ENCODE results near the gene ADAMTS15.
A peak's percentile ranks its signal among the peaks of the same experiment; 100 is the strongest.

ADAMTS15 gene

GRCh38 chr11:130452940-130453339 lies 4.5 kb downstream of the ADAMTS15 start:
- H3K36me3 ChIP-seq (ENCODE audit: control insufficient read depth in 2 of 2, insufficient read depth in 1 of 2, low read length in 2 of 2), result no peaks in the 10 kb centered on the region; a peak in 1 of 3 replicates
- CTCF ChIA-PET, result interaction anchor here (0.8 kb wide), 1 partner anchor 18 kb away, joined by 3 read pairs; no protein-coding TSS in a partner anchor
- H3K4me1 ChIP-seq (ENCODE audit: control insufficient read depth, insufficient read depth, low read length), result no peaks in the 10 kb centered on the region
- TF ChIP-seq ZSCAN18 (tag by site-specific recombination; IDR thresholded peaks at IDR 0.05) (no peak), ZNF600 (tag by site-specific recombination; IDR thresholded peaks at IDR 0.05) (0 out of 2 replicates have a peak, but pooled peaks have one; percentile 19)
- no peak overlapping the region for H3K27ac ChIP-seq (ENCODE audit: extremely low read depth, low read depth, low read length)
- POLR2A ChIA-PET, result interaction anchor here (0.5 kb wide), 1 partner anchor 200 kb away, joined by 3 read pairs; no protein-coding TSS in a partner anchor
- no peak overlapping the region for H3K4me3 ChIP-seq (ENCODE audit: low read depth, low read length)
- H3K9me3 ChIP-seq (ENCODE audit: control insufficient read depth, insufficient read depth, low read depth, low read length), result no peaks in the 10 kb centered on the region

- no peak overlapping the region for H3K4me3 ChIP-seq (ENCODE audit: low read depth, low read length)
- H3K36me3 ChIP-seq (ENCODE audit: control insufficient read depth in 2 of 2, insufficient read depth in 1 of 2, low read length in 2 of 2), result no peaks in the 10 kb centered on the region; a peak in 1 of 3 replicates
- H3K27ac ChIP-seq (ENCODE audit: extremely low read depth, low read depth, low read length), result no peak overlapping the region
- ChIA-PET CTCF (interaction anchor here (0.7 to 0.8 kb wide), 2 partner anchors 77 to 374 kb away, joined by 3 read pairs; no protein-coding TSS in a partner anchor), POLR2A (interaction anchor here (0.6 kb wide), 1 partner anchor 18 kb away, joined by 3 read pairs; no protein-coding TSS in a partner anchor)
- H3K4me1 ChIP-seq (ENCODE audit: control insufficient read depth, insufficient read depth, low read length), result no peaks in the 10 kb centered on the region
- H3K9me3 ChIP-seq (ENCODE audit: control insufficient read depth, insufficient read depth, low read depth, low read length), result no peaks in the 10 kb centered on the region
- TF ChIP-seq ZNF223 (tag by site-specific recombination; IDR thresholded peaks at IDR 0.05) (no peak), ZSCAN23 (tag by site-specific recombination; IDR thresholded peaks at IDR 0.05) (no peak), ZNF645 (tag by site-specific recombination; IDR thresholded peaks at IDR 0.05) (no peak), ZNF140 (tag by site-specific recombination; IDR thresholded peaks at IDR 0.05) (no peak), FEZF1 (tag by site-specific recombination; IDR thresholded peaks at IDR 0.05) (no peak), ZNF660 (tag by site-specific recombination; IDR thresholded peaks at IDR 0.05) (no peak), EGR2 (tag by site-specific recombination; IDR thresholded peaks at IDR 0.05; ENCODE audit: low read depth) (peak; percentile 57), ZNF426 (tag by site-specific recombination; IDR thresholded peaks at IDR 0.05) (no peak), ZNF529 (tag by site-specific recombination; IDR thresholded peaks at IDR 0.05; ENCODE audit: insufficient replicate concordance) (no peak), ZFP37 (tag by site-specific recombination; IDR thresholded peaks at IDR 0.05) (no peak), SP2 (tag by site-specific recombination; IDR thresholded peaks at IDR 0.05) (no peak), ZNF677 (tag by site-specific recombination; IDR thresholded peaks at IDR 0.05) (no peak), ZNF175 (tag by site-specific recombination; IDR thresholded peaks at IDR 0.05) (no peak), ZNF600 (tag by site-specific recombination; IDR thresholded peaks at IDR 0.05) (no peak), ZNF148 (tag by site-specific recombination; IDR thresholded peaks at IDR 0.05; ENCODE audit: borderline replicate concordance) (no peak), ZNF404 (tag by site-specific recombination; IDR thresholded peaks at IDR 0.05) (no peak), ZBTB26 (tag by site-specific recombination; optimal IDR thresholded peaks at IDR 0.05) (no peak), PRDM4 (tag by site-specific recombination; IDR thresholded peaks at IDR 0.05) (no peak), ZNF24 (tag by site-specific recombination; IDR thresholded peaks at IDR 0.05) (no peak), PBX3 (CRISPR knock-in tag; IDR thresholded peaks at IDR 0.05) (no peak)
Measured at GRCh38 chr11:130454491-130455252, 6.2 kb downstream of the ADAMTS15 start.

All from HEK293 (cell line).